Measurements from ENCODE around the gene KIR3DL3.
A peak's percentile ranks its signal among the peaks of the same experiment; 100 is the strongest.
"Not testable (repeated sequence)": the region's sequence is repeated elsewhere in the genome, so short reads cannot be mapped to it uniquely, and the experiment has no call there.

Gene KIR3DL3

DNA sequence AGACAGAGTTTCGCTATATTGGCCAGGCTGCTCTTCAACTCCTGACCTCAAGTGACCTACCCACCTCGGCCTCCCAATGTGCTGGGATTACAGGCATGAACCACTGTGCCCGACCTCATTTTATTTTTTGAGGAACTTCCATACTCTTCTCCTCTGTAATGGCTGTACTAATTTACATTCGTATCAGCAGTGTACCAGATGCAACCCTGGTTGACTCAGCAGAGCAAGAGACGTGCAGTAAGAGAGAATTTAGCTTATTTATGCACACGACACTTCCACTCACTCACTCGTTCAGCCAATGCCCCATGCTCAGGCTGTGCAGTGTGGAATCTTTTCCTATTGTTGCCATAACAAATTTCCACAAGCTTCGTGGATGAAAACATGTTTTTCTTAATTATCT lies 6.9 kb downstream of the KIR3DL3 start:
- DNase-seq = peak in 1 of 2 donors; percentile 14

DNA sequence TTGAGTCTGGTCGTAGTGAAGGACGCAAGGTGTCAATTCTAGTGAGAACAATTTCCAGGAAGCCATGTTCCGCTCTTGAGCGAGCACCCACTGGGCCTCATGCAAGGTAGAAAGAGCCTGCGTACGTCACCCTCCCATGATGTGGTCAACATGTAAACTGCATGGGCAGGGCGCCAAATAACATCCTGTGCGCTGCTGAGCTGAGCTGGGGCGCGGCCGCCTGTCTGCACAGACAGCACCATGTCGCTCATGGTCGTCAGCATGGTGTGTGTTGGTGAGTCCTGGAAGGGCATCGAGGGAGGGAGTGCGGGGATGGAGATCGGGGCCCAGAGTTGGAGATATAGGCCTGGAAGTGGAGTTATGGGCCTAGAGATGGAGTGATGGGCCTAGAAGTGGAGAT lies 14.1 kb downstream of the KIR3DL3 start, which contains the start of gene KIR2DL3:
Gene KIR2DL3, plus strand, starts transcription at position 208 of the 400 bp plus-strand sequence. Its CDS starts 33 bp downstream, at position 241.
- not testable (repeated sequence) for DNase-seq

DNA sequence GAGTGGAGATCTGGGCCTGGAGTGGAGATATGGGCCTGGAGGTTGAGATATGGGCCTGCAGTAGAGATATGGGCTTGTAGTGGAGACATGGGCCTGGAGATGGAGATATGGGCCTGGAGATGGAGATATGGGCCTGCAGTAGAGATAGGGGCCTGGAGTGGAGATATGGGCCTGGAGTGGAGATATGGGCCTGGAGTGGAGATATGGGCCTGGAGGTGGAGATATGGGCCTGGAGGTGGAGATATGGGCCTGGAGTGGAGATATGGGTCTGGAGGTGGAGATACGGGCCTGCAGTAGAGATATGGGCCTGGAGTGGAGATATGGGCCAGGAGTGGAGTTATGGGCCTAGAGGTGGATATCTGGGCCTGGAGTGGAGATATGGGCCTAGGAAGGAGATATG lies 14.5 kb downstream of the KIR3DL3 start:
- DNase-seq = no peak

- DNase-seq = no peak
Measured at GRCh38 chr19:54739587-54740497, 15.6 kb downstream of the KIR3DL3 start.

GRCh38 chr19:54741950-54742349 lies 17.7 kb downstream of the KIR3DL3 start:
- peak; percentile 14 to 23 for DNase-seq

DNA sequence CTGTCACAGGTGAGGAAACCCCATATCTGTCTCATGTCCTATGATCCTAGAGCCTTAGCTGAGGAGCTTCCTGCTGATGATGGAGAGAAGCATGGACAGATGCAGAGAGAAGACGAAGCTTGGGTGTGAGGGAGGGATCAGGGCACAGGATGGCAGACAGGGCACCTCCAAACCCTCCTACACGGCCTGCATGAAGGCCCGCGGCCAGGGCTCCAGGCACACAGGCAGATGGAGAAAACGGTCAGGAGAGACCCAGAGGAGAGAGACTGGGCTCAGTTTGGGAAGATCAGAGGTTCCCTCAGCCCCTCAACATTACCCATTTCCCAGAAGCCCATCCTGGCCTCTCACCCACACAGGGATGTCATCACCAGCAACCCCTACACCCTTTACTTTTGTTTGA lies 19.8 kb downstream of the KIR3DL3 start:
- DNase-seq = not testable (repeated sequence)

DNA sequence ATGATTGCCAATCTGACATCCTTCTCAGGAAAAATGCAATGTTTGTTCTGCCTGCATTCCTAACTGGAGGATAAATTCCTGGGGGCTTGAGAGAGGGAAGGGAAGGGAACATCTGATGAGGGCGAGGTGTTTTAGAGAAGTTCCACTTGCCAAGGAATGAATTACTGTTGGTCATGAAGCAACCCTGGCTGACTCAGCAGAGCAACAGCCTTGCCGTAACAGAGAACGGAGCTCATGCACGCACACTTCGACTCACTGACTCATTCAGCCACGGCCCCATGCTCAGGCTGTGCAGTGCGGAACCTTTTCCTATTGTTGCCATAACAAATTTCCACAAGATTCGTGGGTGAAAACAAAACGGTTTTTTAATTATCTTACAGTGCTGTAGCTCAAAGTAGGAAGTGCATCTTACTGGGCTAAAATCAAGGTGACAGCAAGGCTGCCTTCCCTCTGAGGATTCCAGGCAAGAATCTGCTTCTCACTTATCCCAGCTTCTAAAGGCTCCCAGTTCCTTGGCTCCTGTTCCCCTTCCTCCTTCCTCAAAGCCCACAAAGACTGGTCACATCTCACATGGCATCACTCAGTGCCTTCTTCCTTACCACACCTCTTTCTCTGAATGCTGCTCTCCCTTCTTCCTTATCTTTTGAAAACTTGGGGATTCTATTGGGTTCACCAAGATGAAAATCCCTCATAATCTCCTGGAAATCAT lies 23.5 kb downstream of the KIR3DL3 start:
- peak; percentile 91 to 94 for DNase-seq

- peak; percentile 41 to 49 for DNase-seq
Measured at GRCh38 chr19:54750276-54750675, 26.0 kb downstream of the KIR3DL3 start.

DNA sequence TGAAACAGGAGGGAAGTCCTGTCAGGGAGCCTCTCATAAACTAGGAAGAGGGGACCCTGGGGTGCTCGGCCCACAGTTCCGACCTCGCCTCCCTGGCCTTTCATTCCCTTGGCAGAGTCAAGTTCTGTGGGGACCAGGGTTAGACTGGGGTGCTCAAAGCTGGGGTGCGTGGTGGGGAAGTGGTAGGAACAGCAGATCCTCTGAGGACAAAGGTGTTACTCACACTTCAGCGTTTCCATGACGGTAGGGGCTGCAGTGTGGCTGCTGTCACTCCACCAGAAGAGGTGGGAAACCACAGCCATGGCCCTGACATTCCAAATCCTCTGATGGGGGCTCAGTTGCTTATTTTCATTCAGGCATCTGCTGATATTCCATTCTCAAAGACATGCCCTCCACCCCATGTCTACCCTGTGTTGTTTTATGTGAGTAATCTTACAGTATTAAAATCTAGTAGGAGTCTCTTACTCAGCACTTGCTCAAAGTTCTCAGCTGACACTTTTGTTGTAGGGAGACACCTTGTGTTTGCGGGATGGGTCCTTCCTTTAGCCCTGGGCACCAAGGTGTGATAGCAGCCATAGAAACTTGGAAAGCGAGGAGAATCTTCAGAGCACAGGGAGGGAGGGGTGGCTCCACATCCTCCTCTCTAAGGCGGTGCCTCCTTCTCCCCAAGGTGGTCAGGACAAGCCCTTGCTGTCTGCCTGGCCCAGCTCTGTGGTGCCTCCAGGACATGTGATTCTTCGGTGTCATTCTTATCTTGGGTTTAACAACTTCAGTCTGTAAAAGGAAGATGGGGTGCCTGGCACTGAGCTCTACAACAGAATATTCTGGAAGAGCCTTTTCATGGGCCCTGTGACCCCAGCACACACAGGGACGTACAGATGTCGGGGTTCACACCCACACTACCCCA lies 32.2 kb downstream of the KIR3DL3 start:
- not testable (repeated sequence) for DNase-seq

GRCh38 chr19:54758577-54758976 lies 34.3 kb downstream of the KIR3DL3 start:
- not testable (repeated sequence) for DNase-seq

- peak; percentile 69 to 75 for DNase-seq
Measured at GRCh38 chr19:54764219-54764618, 40.0 kb downstream of the KIR3DL3 start.

GRCh38 chr19:54766464-54766863 lies 42.2 kb downstream of the KIR3DL3 start:
- not testable (repeated sequence) for DNase-seq

- DNase-seq = not testable (repeated sequence)
Measured at GRCh38 chr19:54769646-54770045, 45.4 kb downstream of the KIR3DL3 start, which contains the start of gene KIR2DL1. TSS of gene KIR2DL1 (plus strand) at chr19:54769793. CDS start at chr19:54769851, 58 bp downstream.

DNA sequence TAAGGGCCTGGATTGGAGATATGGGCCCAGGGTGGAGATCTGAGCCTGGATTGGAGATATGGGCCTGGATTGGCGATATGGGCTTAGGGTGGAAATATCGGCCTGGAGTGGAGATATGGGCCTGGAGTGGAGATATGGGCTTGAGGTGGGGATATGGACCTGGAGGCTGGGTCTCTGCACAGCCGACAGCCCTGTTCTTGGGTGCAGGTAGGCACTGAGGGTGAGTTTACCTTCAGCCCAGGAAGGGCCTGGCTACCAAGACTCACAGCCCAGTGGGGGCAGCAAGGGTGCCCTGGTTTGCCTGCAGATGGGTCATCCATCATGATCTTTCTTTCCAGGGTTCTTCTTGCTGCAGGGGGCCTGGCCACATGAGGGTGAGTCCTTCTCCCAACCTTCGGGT lies 46.3 kb downstream of the KIR3DL3 start:
- not testable (repeated sequence) for DNase-seq

DNA sequence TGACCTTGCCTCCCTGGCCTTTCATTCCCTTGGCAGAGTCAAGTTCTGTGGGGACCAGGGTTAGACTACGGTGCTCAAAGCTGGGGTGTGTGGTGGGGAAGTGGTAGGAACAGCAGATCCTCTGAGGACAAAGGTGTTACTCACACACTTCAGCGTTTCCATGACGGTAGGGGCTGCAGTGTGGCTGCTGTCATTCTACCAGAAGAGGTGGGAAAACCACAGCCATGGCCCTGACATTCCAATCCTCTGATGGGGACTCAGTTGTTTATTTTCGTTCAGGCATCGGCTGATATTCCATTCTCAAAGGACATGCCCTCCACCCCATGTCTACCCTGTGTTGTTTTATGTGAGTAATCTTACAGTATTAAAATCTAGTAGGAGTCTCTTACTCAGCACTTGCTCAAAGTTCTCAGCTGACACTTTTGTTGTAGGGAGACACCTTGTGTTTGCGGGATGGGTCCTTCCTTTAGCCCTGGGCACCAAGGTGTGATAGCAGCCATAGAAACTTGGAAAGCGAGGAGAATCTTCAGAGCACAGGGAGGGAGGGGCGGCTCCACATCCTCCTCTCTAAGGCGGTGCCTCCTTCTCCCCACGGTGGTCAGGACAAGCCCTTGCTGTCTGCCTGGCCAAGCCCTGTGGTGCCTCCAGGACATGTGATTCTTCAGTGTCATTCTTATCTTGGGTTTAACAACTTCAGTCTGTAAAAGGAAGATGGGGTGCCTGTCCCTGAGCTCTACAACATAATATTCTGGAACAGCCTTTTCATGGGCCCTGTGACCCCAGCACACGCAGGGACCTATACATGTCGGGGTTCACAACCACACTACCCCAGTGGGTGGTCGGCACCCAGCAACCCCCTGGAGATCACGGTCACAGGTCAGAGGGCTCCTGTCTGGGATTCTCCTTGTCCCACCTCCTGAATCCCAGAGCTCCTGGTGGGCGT lies 47.0 kb downstream of the KIR3DL3 start:
- not testable (repeated sequence) for DNase-seq

DNA sequence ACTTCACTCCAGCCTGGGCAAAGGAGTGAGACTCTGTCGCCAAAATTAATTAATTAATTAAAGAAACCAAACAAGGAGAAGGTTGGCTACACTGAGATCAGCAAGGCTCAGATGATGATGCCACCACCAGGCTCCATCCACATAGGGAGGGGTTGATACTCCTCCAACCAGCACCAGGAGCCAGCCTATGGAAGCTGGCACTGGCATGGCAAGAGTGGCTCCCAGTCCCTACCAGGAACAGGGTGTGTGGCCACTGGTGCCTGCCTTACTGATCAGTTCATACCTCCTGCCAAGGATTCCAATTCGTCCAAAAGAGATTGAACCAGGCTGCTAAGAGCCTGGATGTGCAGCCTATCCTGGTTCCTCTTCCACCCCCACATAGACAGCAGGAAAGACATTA lies 48.4 kb downstream of the KIR3DL3 start:
- not testable (repeated sequence) for DNase-seq

DNA sequence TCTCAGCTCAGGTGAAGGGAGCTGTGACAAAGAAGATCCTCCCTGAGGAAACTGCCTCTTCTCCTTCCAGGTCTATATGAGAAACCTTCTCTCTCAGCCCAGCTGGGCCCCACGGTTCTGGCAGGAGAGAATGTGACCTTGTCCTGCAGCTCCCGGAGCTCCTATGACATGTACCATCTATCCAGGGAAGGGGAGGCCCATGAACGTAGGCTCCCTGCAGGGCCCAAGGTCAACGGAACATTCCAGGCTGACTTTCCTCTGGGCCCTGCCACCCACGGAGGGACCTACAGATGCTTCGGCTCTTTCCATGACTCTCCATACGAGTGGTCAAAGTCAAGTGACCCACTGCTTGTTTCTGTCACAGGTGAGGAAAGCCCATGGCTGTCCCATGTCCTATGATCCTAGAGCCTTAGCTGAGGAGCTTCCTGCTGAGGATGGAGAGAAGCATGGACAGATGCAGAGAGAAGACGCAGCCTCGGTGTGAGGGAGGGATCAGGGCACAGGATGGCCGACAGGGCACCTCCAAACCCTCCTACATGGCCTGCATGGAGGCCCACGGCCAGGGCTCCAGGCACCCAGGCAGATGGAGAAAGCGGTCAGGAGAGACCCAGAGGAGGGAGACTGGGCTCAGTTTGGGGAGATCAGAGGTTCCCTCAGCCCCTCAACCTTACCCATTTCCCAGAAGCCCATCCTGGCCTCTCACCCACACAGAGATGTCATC lies 51.0 kb downstream of the KIR3DL3 start:
- not testable (repeated sequence) for DNase-seq

DNA sequence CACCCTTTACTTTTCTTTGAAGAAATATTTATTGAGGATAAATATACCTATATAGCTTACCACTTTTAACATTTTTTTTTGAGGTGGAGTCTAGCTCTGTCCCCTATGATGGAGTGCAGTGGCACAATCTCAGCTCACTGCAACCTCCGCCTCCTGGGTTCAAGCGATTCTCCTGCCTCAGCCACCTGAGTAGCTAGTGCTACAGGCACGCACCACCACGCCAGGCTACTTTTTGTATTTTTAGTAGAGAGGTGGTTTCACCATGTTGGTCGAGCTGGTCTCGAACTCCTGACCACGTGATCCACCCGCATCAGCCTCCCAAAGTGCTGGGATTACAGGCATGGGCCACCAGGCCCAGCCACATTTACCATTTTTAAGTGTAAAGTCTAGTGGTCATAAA lies 51.6 kb downstream of the KIR3DL3 start:
- DNase-seq = not testable (repeated sequence)

GRCh38 chr19:54777851-54778250 lies 53.6 kb downstream of the KIR3DL3 start:
- not testable (repeated sequence) for DNase-seq

- peak; percentile 71 to 90 for DNase-seq
Measured at GRCh38 chr19:54778896-54779295, 54.7 kb downstream of the KIR3DL3 start.

All from inflammatory macrophage (primary cell).